H9 (cell line): ENCODE measurements around the gene GPM6B. TPM values are rescaled to one million over a fixed set of nuclear protein-coding genes. Genes with fewer than 3 reads are reported as not detected.
A peak's percentile ranks its signal among the peaks of the same experiment; 100 is the strongest.

Experiments
- DNase-seq: peaks from one replicate; pipeline ENCODE4 v3.0.0-alpha.2; 2017
- H2AFZ ChIP-seq: one replicate; pipeline ENCODE4 v1.6.1; 2013; ENCODE audit warnings: mild to moderate bottlenecking, low read length, control low read depth, moderate library complexity
- H2AK5ac ChIP-seq: 2 replicates; pipeline ENCODE4 v1.6.1; 2013; ENCODE audit warnings: low read length, control low read depth, mixed read lengths; ENCODE audit not compliant: insufficient read length
- H2BK120ac ChIP-seq: one replicate; pipeline ENCODE4 v1.6.1; 2013; ENCODE audit warnings: low read depth, mild to moderate bottlenecking, low read length, control low read depth, inconsistent platforms; ENCODE audit not compliant: poor library complexity, severe bottlenecking
- H2BK12ac ChIP-seq: 2 replicates; pipeline ENCODE4 v1.6.1; 2013; ENCODE audit warnings: low read length, control low read depth, mixed read lengths, low read depth; ENCODE audit not compliant: insufficient read length
- H2BK15ac ChIP-seq: 2 replicates; pipeline ENCODE4 v1.6.1; 2013; ENCODE audit warnings: low read depth, low read length, control low read depth
- H2BK20ac ChIP-seq: one replicate; pipeline ENCODE4 v1.6.1; 2013; ENCODE audit warnings: low read depth, mild to moderate bottlenecking, low read length, control low read depth, inconsistent platforms; ENCODE audit not compliant: poor library complexity, severe bottlenecking
- H2BK5ac ChIP-seq: 2 replicates; pipeline ENCODE4 v1.6.1; 2013; ENCODE audit warnings: low read length, control low read depth, mixed read lengths; ENCODE audit not compliant: insufficient read length
- H3K14ac ChIP-seq: 2 replicates; pipeline ENCODE4 v1.6.1; 2013; ENCODE audit warnings: low read length, control low read depth; ENCODE audit not compliant: insufficient read depth
- H3K18ac ChIP-seq: 2 replicates; pipeline ENCODE4 v1.6.1; 2013; ENCODE audit warnings: low read depth, mild to moderate bottlenecking, mixed read lengths, low read length, control low read depth; ENCODE audit not compliant: insufficient read length
- H3K23ac ChIP-seq: 2 replicates; pipeline ENCODE4 v1.6.1; 2013; ENCODE audit warnings: low read length, control low read depth, mixed read lengths, low read depth; ENCODE audit not compliant: insufficient read length
- H3K23me2 ChIP-seq: 2 replicates; pipeline ENCODE4 v1.6.1; 2013; ENCODE audit warnings: low read depth, mild to moderate bottlenecking, mixed read lengths, low read length, control low read depth; ENCODE audit not compliant: insufficient read length, poor library complexity, severe bottlenecking
- H3K27ac ChIP-seq: 2 replicates; pipeline ENCODE4 v1.5.1; 2013; ENCODE audit warnings: low read length, control low read depth, mixed read lengths, low read depth; ENCODE audit not compliant: insufficient read length
- H3K27me3 ChIP-seq: 2 replicates; pipeline ENCODE4 v1.6.1; 2013; ENCODE audit warnings: low read length, control low read depth, inconsistent platforms; ENCODE audit not compliant: insufficient read depth
- H3K4ac ChIP-seq: 2 replicates; pipeline ENCODE4 v1.6.1; 2013; ENCODE audit warnings: low read depth, mild to moderate bottlenecking, control low read depth, inconsistent platforms, low read length, moderate library complexity
- H3K4me1 ChIP-seq: 2 replicates; pipeline ENCODE4 v1.6.1; 2013; ENCODE audit warnings: low read length, control low read depth, inconsistent platforms; ENCODE audit not compliant: insufficient read depth
- H3K4me2 ChIP-seq: 2 replicates; pipeline ENCODE4 v1.6.1; 2013; ENCODE audit warnings: low read length, control low read depth, mixed read lengths; ENCODE audit not compliant: insufficient read length, insufficient read depth
- H3K56ac ChIP-seq: 2 replicates; pipeline ENCODE4 v1.6.1; 2013; ENCODE audit warnings: low read depth, mild to moderate bottlenecking, mixed read lengths, low read length, control low read depth; ENCODE audit not compliant: insufficient read length
- H3K79me1 ChIP-seq: 2 replicates; pipeline ENCODE4 v1.6.1; 2013; ENCODE audit warnings: low read depth, mild to moderate bottlenecking, moderate library complexity, low read length, control low read depth, inconsistent platforms; ENCODE audit not compliant: insufficient read depth, poor library complexity, severe bottlenecking
- H3K79me2 ChIP-seq: 2 replicates; pipeline ENCODE4 v1.6.1; 2013; ENCODE audit warnings: low read length, control low read depth, inconsistent platforms; ENCODE audit not compliant: insufficient read depth
- H3K9ac ChIP-seq: 2 replicates; pipeline ENCODE4 v1.6.1; 2013; ENCODE audit warnings: low read length, control low read depth, mixed read lengths; ENCODE audit not compliant: insufficient read length; ENCODE audit errors: extremely low read depth
- H3K9me3 ChIP-seq: one replicate; pipeline ENCODE4 v1.6.1; 2013; ENCODE audit warnings: low read depth, low read length, inconsistent platforms; ENCODE audit not compliant: control insufficient read depth
- H3T11ph ChIP-seq: one replicate; pipeline ENCODE4 v1.6.1; 2013; ENCODE audit warnings: mild to moderate bottlenecking, low read length, control low read depth, inconsistent platforms
- H4K20me1 ChIP-seq: one replicate; pipeline ENCODE4 v1.6.1; 2013; ENCODE audit not compliant: control insufficient read depth, insufficient read length, insufficient read depth
- H4K5ac ChIP-seq: 2 replicates; pipeline ENCODE4 v1.6.1; 2013; ENCODE audit warnings: low read depth, mild to moderate bottlenecking, mixed read lengths, low read length, control low read depth; ENCODE audit not compliant: insufficient read length
- H4K8ac ChIP-seq: replicated peaks from 2 replicates; pipeline ENCODE4 v1.6.1; 2013; ENCODE audit warnings: low read length, control low read depth, mixed read lengths, low read depth; ENCODE audit not compliant: insufficient read length
- H4K91ac ChIP-seq: 2 replicates; pipeline ENCODE4 v1.6.1; 2013; ENCODE audit warnings: low read depth, mild to moderate bottlenecking, moderate library complexity, mixed read lengths, low read length, control low read depth; ENCODE audit not compliant: insufficient read length
- H3K27ac Mint-ChIP-seq, 3 experiments: 2 replicates in 2 of 3; 3 replicates in 1 of 3; pipeline ENCODE4 v1.8.0; 2020 to 2021; ENCODE audit warnings: mixed read lengths in 3 of 3, mild to moderate bottlenecking in 1 of 3, moderate library complexity in 1 of 3
- H3K27me3 Mint-ChIP-seq: 2 replicates; pipeline ENCODE4 v1.8.0; 2021; ENCODE audit warnings: low read depth, mild to moderate bottlenecking, moderate library complexity, mixed read lengths
- H3K36me3 Mint-ChIP-seq, 3 experiments: 2 replicates in 2 of 3; 3 replicates in 1 of 3; pipeline ENCODE4 v1.8.0; 2020 to 2021; ENCODE audit warnings: low read depth in 3 of 3, mixed read lengths in 3 of 3; ENCODE audit not compliant: insufficient read depth in 1 of 3
- H3K4me1 Mint-ChIP-seq, 2 experiments: 2 replicates each; pipeline ENCODE4 v1.8.0; 2020; ENCODE audit warnings: mixed read lengths in 2 of 2
- H3K4me3 Mint-ChIP-seq, 2 experiments: 2 replicates in 1 of 2; 3 replicates in 1 of 2; pipeline ENCODE4 v1.8.0; 2020 to 2021; ENCODE audit warnings: mild to moderate bottlenecking in 2 of 2, mixed read lengths in 2 of 2, moderate library complexity in 1 of 2
- H3K9me3 Mint-ChIP-seq, 2 experiments: 2 replicates in 1 of 2; 3 replicates in 1 of 2; pipeline ENCODE4 v1.8.0; 2020; ENCODE audit warnings: mild to moderate bottlenecking in 2 of 2, mixed read lengths in 2 of 2, moderate library complexity in 1 of 2
- CTCF ChIP-seq: fragments of 200-600 bp; sonication (generic); conservative IDR thresholded peaks from 3 replicates; pipeline ENCODE4 v1.8.0; 2021; ENCODE audit warnings: antibody characterized with exemption, mild to moderate bottlenecking
- WGBS: extraction: QIAGEN DNeasy Blood & Tissue Kit; methylation state at CpG from one replicate; pipeline ENCODE4 v1.1.7; 2013; ENCODE audit warnings: missing lambda C conversion rate, low lambda C conversion rate, mixed read lengths; ENCODE audit not compliant: insufficient read length; ENCODE audit errors: extremely low coverage; 5-methylcytosine and 5-hydroxymethylcytosine counted together
- total RNA-seq: library from RNA; stranded (reverse); gene quantifications from 2 replicates; pipeline ENCODE4 v1.2.1, GENCODE V29; 2021

GPM6B gene
- total RNA-seq, 1 experiment from 2014 or later = 73.9 TPM

- H3K4me3 Mint-ChIP-seq = no peak overlapping the region; a peak in 1 of 5 replicates
- H3K27me3 Mint-ChIP-seq = no peaks in the 10 kb centered on the region
- Histone ChIP-seq H3K27me3 (no peaks in the 10 kb centered on the region), H2AK5ac (no peak overlapping the region), H2BK120ac (no peak overlapping the region), H3K14ac (no peak overlapping the region), H4K91ac (no peak overlapping the region), H4K20me1 (no peaks in the 10 kb centered on the region), H3K79me2 (peaks cover 5% of the 10 kb centered on the region; the same call in 1 of the 2 replicates), H3K18ac (no peak overlapping the region), H3K9ac (no peak overlapping the region), H3K4ac (no peak overlapping the region), H2BK12ac (no peak overlapping the region), H3K4me1 (peaks cover 9% of the 10 kb centered on the region; the same call in 1 of the 2 replicates), H4K5ac (no peak overlapping the region), H2BK15ac (no peak overlapping the region), H3K79me1 (peaks cover 3% of the 10 kb centered on the region), H3K23me2 (no peaks in the 10 kb centered on the region), H3K27ac (no peak overlapping the region), H3K4me2 (no peak overlapping the region), H3T11ph (no peak overlapping the region), H2BK20ac (no peak overlapping the region), H2AFZ (no peak overlapping the region), H4K8ac (no peak overlapping the region), H3K9me3 (no peaks in the 10 kb centered on the region), H3K23ac (no peak overlapping the region), H3K56ac (no peak overlapping the region), H2BK5ac (no peak overlapping the region)
- peaks cover 32 to 41% of the 10 kb centered on the region in 2 experiments for H3K9me3 Mint-ChIP-seq
- H3K36me3 Mint-ChIP-seq = peaks cover 10 to 11% (median 11%) of the 10 kb centered on the region in 3 experiments; a peak in 6 of 7 replicates
- TF ChIP-seq CTCF = no peak
- 0 out of 7 replicates have a peak overlapping the region, but pooled peaks of 1 of the 3 experiments have one; percentile 23 for H3K27ac Mint-ChIP-seq
- no peak for DNase-seq
- no CpG with 5 or more reads among the region's 2 CpGs for WGBS
- peaks cover 27 to 44% of the 10 kb centered on the region in 2 experiments for H3K4me1 Mint-ChIP-seq
Observed at GRCh38 chrX:13854003-13854402, 37.1 kb upstream of the GPM6B start.
